GM21737 (cell line): Measurements from ENCODE around the gene NDUFS3.
"Not testable (repeated sequence)": the region's sequence is repeated elsewhere in the genome, so short reads cannot be mapped to it uniquely, and the experiment has no call there.

ENCODE experiments used
- ATAC-seq: cut with Tn5 transposase; IDR thresholded peaks from one replicate; pipeline ENCODE4 v1.9.1; 2021; ENCODE audit warnings: mild to moderate bottlenecking, moderate library complexity; ENCODE audit not compliant: unreplicated experiment

NDUFS3 gene

DNA sequence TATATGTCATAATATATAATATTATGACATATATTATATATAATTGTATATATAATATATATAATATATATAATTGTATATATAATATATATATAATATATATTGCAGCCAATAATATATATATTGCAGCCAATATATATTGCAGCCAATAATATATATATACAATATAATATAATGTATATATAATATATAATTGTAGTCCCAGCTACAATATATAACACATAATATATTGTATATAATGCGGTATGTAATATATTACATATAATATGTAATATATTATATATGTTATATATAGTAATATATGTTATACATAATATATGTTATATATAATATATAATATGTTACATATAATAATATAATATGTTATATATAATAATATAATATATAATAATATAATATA, 20.2 kb upstream of the NDUFS3 start:
- ATAC-seq = no peak

DNA sequence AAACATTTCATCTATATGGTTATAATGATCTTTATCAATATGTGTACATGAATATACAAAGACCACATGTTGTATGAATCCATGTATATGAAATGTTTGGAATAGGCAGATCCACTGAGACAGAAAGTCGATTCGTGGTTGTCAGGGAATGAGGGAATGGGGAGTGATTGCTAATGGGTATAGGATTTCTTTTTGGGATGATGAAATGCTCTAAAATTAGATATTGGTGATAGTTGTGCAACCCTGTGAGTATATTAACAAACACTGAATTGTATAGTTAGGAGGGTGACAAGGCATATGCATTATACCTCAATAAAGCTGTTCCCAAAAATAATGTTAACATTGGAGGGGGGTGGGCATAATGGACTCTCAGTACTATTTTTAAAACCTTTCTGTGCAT, 18.4 kb upstream of the NDUFS3 start:
- ATAC-seq = no peak

DNA sequence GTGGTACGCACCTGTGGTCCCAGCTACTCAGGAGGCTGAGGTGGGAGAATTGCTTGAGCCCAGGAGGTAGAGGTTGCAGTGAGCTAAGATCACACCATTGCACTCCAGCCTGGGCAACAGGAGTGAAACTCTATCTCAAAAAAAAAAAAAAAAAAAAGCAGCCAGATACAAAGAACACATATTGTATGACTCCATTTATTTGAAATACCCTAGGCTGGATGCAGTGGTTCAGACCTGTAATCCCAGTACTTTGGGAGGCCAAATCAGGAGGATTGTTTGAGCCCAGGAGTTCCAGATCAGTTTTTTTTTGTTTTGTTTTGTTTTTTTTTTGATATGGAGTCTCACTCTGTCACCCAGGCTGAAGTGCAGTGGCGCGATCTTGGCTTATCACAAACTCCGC, 16.5 kb upstream of the NDUFS3 start:
- ATAC-seq = not testable (repeated sequence)

DNA sequence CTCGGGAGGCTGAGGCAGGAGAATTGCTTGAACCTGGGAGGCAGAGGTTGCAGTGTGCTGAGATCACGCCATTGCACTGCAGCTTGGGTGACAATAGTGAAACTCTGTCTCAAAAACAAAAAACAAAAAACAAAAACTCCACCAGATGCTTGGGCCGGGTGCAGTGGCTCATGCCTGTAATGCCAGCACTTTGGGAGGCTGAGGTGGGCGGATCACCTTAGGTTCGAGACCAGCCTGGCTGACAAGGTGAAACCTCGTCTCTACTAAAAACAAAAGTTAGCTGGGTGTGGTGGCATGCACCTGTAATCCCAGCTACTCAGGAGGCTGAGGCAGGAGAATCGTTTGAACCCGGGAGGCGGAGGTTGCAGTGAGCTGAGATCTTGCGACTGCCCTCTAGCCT, 14.5 kb upstream of the NDUFS3 start:
- ATAC-seq = not testable (repeated sequence)

DNA sequence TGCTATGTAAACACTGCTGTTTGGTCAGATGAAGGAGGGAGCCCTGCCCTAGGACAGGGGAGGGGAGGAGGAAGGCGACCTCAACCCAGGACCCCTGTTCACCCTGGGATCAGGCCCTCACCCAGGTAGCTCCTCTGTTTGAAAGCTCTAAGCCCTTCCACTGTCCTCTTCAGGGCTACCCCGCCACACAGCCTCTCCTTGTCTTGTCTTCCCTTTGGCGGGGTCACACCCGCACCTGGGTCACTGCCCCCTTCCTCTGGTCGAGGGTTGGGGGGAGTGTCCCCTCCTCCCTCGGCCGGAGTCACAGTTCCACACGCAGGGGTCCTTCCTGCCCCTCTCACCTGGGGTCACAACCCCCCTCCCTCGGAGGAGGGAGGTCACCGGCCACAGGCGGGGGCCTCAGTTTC, 13.9 kb upstream of the NDUFS3 start:
- ATAC-seq = no peak

DNA sequence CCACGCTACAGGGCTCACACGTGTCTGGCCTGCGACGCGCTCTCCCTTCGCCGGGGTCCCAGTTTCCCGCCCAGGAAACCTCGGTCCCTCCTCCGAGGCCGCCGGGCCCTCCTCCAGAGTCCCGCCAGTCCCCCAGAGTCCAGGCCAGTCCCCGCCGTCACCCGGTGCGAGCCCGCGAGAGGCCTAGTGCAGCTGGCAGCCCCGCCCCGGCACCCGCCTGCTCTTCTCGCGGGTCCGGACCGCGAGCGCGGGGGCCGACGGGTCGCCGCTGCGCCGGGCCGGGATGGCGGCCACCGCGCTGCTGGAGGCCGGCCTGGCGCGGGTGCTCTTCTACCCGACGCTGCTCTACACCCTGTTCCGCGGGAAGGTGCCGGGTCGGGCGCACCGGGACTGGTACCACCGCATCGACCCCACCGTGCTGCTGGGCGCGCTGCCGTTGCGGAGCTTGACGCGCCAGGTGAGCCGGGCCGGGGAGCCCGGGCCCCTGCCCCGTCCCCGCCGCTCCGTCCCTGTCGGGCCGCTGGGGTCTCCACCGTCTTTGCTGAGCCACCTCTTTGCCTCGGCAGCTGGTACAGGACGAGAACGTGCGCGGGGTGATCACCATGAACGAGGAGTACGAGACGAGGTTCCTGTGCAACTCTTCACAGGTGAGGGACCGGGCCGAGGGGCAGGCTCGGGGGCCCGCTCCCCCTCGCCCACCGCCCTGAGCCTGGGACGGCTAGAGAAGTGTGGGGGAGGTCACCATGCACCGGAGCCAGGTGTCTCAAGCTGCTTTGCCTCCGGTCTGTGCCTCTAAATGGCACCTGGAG, 13.3 kb upstream of the NDUFS3 start, which contains the start of gene PTPMT1:
PTPMT1 (plus strand) TSS at position 260 of the 809 bp plus-strand sequence; CDS start at position 284, 24 bp downstream.
- peak; percentile 89 for ATAC-seq

DNA sequence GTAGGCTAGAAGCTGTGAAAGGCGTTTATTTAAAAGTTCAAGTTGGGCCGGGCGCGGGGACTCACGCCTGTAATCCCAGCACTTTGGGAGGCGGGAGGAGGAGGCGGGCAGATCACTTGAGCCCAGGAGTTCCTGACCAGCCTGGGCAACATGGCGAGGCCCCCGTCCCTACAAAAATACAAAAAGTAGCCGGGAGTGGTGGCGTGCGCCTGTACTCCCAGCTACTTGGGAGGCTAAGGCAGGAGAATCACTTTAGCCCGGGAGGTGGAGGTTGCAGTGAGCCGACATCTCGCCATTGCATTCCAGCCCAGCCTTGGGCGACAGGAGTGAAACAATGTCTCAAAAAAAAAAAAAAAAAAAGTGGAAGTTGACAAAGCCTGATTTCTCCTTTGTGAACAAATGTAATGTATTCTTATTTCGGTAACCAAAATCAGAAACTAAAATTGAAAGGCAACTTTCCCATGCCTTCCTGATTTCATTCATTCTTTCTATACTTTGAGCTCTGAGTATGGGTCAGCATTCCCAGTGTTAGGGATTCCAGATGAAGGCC, 12.7 kb upstream of the NDUFS3 start:
- no peak for ATAC-seq

DNA sequence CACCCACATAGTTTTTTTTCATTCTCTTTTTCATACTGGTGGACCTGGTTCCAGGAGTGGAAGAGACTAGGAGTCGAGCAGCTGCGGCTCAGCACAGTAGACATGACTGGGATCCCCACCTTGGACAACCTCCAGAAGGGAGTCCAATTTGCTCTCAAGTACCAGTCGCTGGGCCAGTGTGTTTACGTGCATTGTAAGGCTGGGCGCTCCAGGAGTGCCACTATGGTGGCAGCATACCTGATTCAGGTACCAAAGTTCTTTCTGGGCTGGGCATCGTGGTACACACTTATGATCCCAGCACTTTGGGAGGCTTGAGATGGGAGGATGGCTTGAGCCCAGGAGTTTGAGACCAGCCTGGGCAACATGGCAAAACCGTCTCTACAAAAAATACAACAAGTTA, 9.2 kb upstream of the NDUFS3 start:
- no peak for ATAC-seq

DNA sequence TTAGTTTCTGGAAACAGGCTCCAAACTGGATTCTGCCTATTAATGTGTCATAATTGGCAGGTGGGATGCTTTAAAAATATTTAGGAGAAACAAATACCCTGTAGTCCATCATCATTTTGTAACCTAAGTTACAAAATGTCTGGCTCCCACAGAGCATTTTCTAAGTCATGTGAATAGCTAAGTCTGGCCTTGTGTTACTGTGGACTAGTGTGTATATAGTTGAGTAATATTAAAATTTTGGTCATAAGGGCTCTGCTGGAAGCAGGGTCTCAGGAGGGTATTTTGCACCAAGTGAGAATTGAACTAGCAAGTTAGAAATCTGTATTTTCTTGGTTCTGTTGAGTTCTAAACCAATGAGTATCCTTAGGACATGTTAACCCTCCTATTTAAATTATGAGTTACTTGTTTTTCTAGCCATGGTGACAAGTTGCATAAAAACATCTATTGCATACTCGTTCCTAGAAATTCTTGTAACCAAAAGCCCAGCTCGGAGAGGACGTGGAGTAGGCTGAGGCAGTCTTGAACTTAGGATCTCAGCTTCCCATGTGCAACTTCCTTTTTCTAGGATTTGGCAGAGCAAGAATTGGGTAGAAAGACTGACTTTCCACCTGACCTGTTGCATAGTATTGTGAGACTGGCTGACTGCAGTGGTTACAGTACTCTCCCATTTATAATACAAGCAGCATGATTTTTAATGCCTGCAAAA, 8.1 kb upstream of the NDUFS3 start:
- no peak for ATAC-seq

DNA sequence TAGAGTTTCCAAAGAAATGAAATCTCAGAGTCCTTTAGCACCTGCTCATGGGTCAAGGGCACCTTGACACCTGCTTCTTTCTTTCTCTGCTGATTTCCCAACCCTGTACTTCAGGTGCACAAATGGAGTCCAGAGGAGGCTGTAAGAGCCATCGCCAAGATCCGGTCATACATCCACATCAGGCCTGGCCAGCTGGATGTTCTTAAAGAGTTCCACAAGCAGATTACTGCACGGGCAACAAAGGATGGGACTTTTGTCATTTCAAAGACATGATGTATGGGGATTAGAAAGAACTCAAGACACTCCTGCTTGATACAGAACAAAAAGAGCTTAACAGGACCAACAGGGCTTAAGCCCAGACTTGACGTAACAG, 7.5 kb upstream of the NDUFS3 start:
- ATAC-seq = no peak

DNA sequence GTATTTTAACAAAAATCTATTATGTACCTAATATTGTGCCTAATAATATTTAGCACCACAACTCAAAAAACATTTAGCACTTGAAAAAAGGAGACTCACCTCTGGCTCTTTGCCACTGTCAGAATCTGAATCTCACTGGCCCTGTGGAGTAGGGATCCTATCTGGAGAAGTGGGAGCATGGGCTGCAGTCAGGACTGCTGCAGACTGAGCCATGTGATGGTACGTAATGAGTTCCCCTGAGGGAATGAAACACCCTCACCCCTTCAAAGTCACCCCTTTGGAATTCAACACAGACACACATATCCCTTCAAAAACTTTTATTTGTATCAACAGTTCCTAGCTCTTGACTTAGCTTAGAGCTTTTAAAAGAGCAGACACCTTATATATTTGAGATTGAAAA, 7.0 kb upstream of the NDUFS3 start:
- no peak for ATAC-seq

DNA sequence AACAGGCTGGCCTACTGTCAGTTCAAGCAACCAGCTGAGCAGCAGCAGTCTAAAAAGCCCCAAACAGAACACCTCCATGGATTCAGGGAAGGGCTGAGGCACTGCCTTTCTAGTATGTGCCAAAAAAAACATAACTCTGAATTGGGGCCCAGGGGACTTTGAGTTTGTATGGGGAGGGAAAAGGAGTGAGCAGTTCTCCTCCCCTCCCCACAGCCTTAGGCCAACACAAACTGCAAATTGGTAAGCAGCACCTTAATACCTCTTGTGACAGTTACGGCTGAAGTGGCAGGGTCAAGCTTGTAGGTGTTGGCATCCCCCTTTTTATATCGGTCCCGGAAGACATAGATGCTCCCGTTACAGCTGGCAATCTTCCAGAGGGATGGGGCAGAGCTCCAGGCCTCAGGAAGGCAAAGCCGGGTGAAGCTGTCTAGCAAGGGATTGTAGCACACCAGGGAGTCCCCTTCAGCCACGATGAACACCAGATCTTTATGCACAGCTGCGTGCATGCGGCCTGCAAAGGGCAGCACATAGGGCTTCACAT, 6.1 kb upstream of the NDUFS3 start:
- ATAC-seq = no peak

DNA sequence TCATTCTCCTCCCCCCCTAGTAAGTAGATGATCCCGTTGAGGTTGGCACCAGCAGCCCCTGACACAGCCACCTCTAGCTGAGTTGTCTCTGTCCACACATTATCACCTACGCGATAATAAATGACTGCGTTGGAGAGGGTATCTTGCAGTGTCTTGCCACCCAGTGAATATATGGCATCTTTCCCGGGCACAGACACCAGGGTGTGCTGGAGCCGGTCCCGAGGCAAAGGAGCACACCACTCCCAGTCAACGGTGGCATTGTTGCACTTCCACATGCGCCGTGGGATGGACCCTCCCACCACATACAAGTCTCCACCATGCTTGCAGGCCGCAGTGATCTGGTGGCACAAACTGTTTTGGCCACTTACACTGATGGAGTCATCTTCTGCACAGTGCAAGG, 5.6 kb upstream of the NDUFS3 start:
- no peak for ATAC-seq

DNA sequence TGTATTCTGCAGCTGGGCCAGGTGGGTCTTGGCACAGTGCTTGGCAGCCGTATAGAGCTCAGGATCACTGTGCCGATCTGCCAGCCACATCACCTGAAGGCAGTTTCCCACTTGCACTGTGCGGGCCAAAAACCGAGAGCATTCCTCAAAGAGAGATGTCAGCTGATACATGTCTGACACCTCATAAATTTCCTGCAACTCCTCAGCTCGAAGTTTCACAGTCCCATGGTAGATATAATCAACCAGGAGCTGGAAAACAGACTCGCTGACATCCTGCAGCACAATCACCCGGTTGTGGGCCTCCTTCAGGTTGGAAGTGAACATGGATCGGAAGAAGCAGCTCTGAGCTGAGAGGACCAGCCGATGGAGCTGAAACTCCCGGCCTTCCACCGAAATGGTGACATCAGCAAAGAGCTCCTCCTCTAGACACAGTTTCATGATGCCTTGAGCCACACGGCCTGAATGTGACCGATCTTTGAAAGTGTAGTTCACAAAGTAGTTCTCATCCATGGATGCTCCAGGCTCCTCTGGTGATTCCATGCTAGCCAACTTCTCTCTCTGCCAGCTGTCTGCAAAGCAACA, 1.3 kb upstream of the NDUFS3 start:
- ATAC-seq = no peak

DNA sequence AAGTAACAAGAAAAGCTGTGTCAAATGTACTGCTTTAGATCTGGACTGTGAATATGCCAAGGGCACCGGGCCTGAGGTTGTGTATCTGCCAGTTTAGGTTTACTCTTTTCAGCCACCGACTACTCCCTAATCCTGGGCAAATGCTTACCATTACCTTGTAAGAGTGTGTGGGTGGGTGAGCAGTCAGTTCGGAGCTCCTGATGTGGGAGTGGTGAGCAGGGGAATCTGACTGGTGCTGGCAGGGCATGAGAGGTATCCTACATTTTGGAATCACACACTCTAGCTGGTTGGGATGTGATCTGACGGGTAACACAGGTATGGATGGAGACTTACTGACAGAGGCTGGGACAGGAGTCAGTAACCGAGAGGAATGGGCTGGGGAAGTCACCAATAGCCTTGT, 5.0 kb downstream of the NDUFS3 start:
- ATAC-seq = no peak

DNA sequence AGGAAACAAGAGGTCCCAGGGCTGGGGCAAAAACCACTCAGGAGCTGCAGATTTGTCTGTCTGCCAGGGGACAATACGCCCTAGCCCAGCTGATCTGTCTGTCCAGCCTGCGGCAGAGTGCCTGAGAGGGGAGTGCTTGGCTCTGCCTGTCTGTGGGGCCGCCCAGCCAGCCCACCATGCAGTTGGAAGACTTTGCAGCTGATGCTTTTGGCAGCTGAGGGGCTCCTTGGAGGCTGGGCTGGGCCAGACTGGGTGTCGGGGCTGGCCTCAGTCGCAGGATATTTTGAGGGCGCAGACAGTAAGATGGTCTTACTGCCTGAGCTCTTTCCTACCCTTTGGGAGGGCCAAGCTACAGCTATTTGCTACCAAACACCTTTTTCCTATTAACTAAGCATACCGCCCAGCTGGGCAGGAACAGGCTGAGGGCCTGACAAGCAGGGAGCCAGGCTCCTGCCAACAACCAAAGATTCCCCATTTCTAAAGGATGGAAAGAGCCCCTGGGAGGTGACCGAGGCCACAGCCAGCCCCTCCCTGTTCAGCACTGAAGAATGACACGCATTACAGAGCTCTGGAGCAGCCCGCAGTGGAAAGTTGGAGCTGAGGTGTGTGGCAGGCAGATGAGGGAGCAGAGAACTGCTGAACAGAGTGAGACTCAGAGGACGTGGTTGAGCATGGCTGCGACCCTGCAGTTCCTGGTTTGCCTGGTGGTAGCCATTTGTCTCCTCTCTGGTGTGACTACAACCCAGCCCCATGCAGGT, 7.4 kb downstream of the NDUFS3 start, which contains the start of gene FAM180B:
FAM180B (plus strand) TSS at position 581 of the 758 bp plus-strand sequence; CDS start at position 672, 91 bp downstream.
- ATAC-seq = no peak

DNA sequence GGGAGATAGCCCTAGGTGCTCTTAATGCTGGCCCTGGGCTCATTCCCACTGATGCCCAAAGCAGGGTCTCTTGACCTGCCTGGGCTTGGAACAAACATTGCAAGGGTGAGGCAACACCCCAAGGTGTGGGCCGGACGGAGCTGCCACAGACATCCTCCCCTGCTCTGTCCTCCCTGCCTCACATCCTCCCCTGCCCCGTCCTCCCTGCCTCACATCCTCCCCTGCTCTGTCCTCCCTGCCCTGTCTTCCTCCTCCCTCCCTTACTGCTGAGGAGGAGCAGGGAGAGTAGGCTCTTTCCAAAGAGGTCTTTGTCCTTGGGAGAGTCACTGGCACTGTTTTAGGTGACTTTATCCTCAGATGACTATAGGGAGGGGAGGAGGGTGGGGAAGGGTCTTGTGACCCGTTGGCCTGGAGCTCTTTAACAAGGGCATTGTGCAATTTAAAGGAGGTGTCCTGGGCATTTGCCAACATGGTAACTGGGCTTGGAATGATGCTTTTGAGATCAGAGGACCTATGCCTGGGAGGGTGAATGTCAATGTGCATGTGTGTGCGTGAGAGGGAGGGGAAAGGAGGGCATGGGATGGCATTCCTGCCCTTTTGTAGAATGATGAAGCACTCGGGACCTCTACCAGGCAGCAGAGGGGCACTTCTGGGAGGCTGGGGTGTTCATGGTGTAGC, 8.3 kb downstream of the NDUFS3 start:
- no peak for ATAC-seq

DNA sequence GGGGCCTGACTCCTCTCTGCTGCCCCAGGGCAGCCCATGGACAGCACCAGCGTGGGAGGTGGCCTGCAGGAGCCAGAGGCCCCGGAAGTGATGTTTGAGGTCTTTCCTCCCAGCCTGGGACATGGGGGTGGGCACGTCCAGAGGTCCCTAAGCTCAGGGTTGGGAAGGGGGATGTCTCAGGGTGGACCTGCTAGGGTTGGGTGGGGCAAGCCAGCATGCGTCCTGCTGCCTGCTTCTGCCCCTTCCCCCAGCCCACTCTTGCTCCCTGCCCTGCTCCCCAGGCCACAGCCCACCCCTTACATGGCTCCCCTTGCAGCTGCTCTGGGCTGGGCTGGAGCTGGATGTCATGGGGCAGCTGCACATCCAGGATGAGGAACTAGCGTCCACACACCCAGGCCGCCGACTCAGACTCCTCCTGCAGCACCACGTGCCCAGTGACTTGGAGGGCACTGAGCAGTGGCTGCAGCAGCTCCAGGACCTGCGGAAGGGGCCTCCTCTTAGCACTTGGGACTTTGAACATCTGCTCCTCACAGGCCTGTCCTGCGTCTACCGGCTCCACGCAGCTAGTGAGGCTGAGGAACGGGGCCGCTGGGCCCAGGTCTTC, 9.0 kb downstream of the NDUFS3 start:
- ATAC-seq = no peak

DNA sequence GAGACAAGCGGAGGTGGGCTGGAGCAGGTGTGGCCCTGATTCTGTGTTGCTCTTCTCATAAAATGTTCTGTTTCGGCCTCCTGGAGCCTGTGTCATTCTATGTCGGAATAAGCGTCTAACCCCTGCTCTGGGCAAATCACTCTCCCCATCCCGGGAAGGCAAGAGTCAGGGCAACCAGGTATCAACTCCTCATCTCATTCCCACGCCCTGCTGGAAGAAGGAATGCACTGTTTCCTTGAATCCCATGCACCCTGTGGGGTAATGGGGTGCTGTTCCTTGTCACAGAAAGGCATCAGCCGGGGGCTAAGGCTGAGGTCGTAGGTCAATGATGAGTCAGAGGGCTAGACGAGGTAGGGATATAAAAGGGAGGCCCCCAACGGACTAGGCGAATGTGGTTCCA, 10.2 kb downstream of the NDUFS3 start:
- no peak for ATAC-seq

DNA sequence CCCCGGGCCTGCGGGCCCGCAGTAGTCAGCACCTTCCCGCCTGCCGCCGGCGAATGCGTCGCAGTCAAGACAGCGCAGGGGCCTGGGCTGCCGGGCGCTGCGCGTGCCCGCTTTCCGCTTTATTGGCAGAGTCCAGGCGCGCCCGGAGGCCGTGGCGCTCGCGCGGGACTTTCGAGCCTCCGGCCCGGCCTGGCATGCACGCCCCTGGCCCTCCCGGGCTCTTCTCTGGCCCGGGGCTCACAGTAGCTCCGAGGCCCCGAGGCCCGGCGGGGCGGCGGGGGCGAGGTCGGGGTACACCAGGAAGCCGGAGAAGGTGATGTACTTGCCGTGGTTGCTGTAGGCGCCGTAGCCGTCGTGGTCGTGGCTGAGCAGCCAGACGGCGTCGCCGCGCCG, 10.7 kb downstream of the NDUFS3 start:
- ATAC-seq = no peak
